ENCODE measurements around the gene SAP25. TPM values are rescaled to one million over a fixed set of nuclear protein-coding genes. Genes with fewer than 3 reads are reported as not detected.
A peak's percentile ranks its signal among the peaks of the same experiment; 100 is the strongest.
"Not testable (repeated sequence)": the region's sequence is repeated elsewhere in the genome, so short reads cannot be mapped to it uniquely, and the experiment has no call there.

Gene SAP25
- total RNA-seq, 3 donors from 2014 or later (not counting 1 experiment from before 2014, with no cell fraction given) = 25.9 to 46.4 (median 32.5) TPM

DNA sequence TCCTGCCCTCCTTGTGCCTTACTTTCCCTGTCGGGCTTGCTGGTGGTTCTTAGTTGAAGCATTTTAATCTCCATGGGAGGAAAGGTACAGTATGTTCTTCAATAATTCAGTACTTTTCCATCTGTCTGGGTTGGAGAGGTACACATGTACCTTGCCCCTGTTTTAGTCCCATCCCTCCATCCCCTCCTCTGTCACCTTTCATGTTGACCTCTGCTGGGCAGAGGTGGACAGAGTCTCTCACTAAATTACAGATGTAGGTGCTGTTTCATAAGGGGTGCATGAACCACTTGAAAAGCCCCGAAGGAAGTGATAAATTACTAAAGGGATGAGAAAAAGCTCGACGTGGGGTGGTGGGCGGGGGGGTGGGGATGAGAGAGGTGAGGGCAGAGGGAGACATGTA is 29.3 kb downstream of the SAP25 start:
- H3K36me3 ChIP-seq (ENCODE audit: control insufficient read depth, insufficient read depth, low read length) = peaks cover 4% of the 10 kb centered on the region
- no peaks in the 10 kb centered on the region for H3K36me3 Mint-ChIP-seq
- H3K4me3 Mint-ChIP-seq = peak overlapping the region; percentile 54
- H3K4me1 Mint-ChIP-seq = peaks cover 86 to 89% of the 10 kb centered on the region in 2 donors
- DNase-seq = no peak
- peaks cover 82% of the 10 kb centered on the region for H3K4me1 ChIP-seq (ENCODE audit: control insufficient read depth, insufficient read depth, low read length)
- H3K9me3 Mint-ChIP-seq = no peaks in the 10 kb centered on the region
- H3K27ac ChIP-seq (ENCODE audit: low read length) = peak overlapping the region; percentile 76
- H3K4me3 ChIP-seq (ENCODE audit: low read length) = no peak overlapping the region
- ATAC-seq = no peak
- WGBS (ENCODE audit: insufficient coverage) = 18% methylated on average over 4 of the region's 5 CpGs
- H3K27ac Mint-ChIP-seq = peak overlapping the region; percentile 94 to 95
- H3K27me3 ChIP-seq (ENCODE audit: control insufficient read depth, insufficient read depth, low read length) = no peaks in the 10 kb centered on the region
- no peaks in the 10 kb centered on the region for H3K27me3 Mint-ChIP-seq (ENCODE audit: low read depth in 2 of 2)
- no peaks in the 10 kb centered on the region for H3K9me3 ChIP-seq (ENCODE audit: control insufficient read depth, insufficient read depth, low read length)
- intact Hi-C loops (cut with micrococcal nuclease) = loop anchor here (2.0 kb wide), 1 partner anchor 14 kb away; no protein-coding TSS in a partner anchor
- no peak for TF ChIP-seq CTCF (IDR thresholded peaks at IDR 0.05)

- Histone ChIP-seq H3K36me3 (ENCODE audit: control insufficient read depth, insufficient read depth, low read length) (no peaks in the 10 kb centered on the region), H3K4me1 (ENCODE audit: control insufficient read depth, insufficient read depth, low read length) (peaks cover 75% of the 10 kb centered on the region), H3K9me3 (ENCODE audit: control insufficient read depth, insufficient read depth, low read length) (no peaks in the 10 kb centered on the region), H3K27me3 (ENCODE audit: control insufficient read depth, insufficient read depth, low read length) (no peaks in the 10 kb centered on the region), H3K4me3 (ENCODE audit: low read length) (no peak overlapping the region), H3K27ac (ENCODE audit: low read length) (peak overlapping the region; percentile 16)
- intact Hi-C loops (cut with micrococcal nuclease) = no loop called here
- DNase-seq (no peak), ATAC-seq (no peak)
- WGBS (ENCODE audit: insufficient coverage) = no CpG with 5 or more reads among the region's 1 CpG
- Mint-ChIP-seq H3K27me3 (ENCODE audit: low read depth in 2 of 2) (no peaks in the 10 kb centered on the region), H3K36me3 (no peaks in the 10 kb centered on the region), H3K4me3 (peak overlapping the region; percentile 41), H3K27ac (peak overlapping the region; percentile 94 to 95), H3K4me1 (peaks cover 90 to 92% of the 10 kb centered on the region in 2 donors), H3K9me3 (no peaks in the 10 kb centered on the region)
- no peak for TF ChIP-seq CTCF (IDR thresholded peaks at IDR 0.05)
These were observed 30.1 kb downstream of the SAP25 start for GRCh38 chr7:100543586-100543985.

- ATAC-seq; H3K9me3 ChIP-seq (ENCODE audit: control insufficient read depth, insufficient read depth, low read length); H3K9me3 Mint-ChIP-seq; intact Hi-C loops (cut with micrococcal nuclease); H3K27ac Mint-ChIP-seq; H3K27me3 ChIP-seq (ENCODE audit: control insufficient read depth, insufficient read depth, low read length); DNase-seq; H3K36me3 ChIP-seq (ENCODE audit: control insufficient read depth, insufficient read depth, low read length); H3K4me3 ChIP-seq (ENCODE audit: low read length); H3K27ac ChIP-seq (ENCODE audit: low read length); H3K36me3 Mint-ChIP-seq; H3K27me3 Mint-ChIP-seq (ENCODE audit: low read depth in 2 of 2): not testable (repeated sequence)
- WGBS (ENCODE audit: insufficient coverage) = 86% methylated on average over 7 of the region's 7 CpGs
- peaks cover 58% of the 10 kb centered on the region for H3K4me1 ChIP-seq (ENCODE audit: control insufficient read depth, insufficient read depth, low read length)
- peak overlapping the region; percentile 43 for H3K4me3 Mint-ChIP-seq
- peaks cover 71 to 77% of the 10 kb centered on the region in 2 donors for H3K4me1 Mint-ChIP-seq
These were observed 32.4 kb downstream of the SAP25 start for GRCh38 chr7:100541309-100541708.

DNA sequence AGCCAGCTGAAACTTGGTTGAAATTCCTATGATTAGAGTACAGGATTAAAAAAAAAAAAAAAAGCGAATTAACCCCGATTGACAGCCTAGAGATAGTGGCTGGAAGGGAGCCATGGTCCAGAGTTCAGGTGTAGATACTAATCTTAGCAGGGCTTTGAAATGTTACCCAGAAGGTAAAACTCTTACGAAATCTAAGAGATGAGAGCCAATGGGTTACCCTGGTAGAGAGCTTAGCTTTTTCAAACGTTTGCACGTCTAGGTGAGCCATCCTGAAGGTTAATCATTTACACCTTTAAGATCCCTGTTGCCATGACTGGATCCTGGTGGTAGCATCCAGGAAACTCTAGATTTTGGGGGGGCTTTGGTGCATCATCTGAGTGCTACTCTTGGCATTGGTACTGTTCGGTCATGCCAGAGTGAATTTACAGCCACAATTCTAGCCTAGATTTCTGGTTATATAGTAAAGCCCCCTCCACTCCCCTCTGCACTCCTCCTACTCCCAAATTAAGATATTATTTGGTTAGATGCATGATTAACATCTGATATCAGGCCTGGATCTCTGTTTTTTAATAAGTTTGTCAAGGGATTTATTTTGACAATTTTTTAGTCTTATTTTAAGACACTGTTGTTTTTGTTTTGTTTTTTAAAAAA is 33.5 kb downstream of the SAP25 start:
- H3K27me3 ChIP-seq (ENCODE audit: control insufficient read depth, insufficient read depth, low read length) = no peaks in the 10 kb centered on the region
- H3K36me3 ChIP-seq (ENCODE audit: control insufficient read depth, insufficient read depth, low read length) = no peaks in the 10 kb centered on the region
- ATAC-seq = no peak
- H3K9me3 Mint-ChIP-seq = no peaks in the 10 kb centered on the region
- H3K4me3 Mint-ChIP-seq = peak overlapping the region; percentile 90
- peak overlapping the region; percentile 55 for H3K4me3 ChIP-seq (ENCODE audit: low read length)
- H3K36me3 Mint-ChIP-seq = no peaks in the 10 kb centered on the region
- no peaks in the 10 kb centered on the region for H3K9me3 ChIP-seq (ENCODE audit: control insufficient read depth, insufficient read depth, low read length)
- H3K27ac Mint-ChIP-seq = peak overlapping the region in 1 of 2 donors; percentile 90
- H3K27me3 Mint-ChIP-seq (ENCODE audit: low read depth in 2 of 2) = no peaks in the 10 kb centered on the region
- H3K4me1 ChIP-seq (ENCODE audit: control insufficient read depth, insufficient read depth, low read length) = peaks cover 47% of the 10 kb centered on the region
- DNase-seq = no peak
- intact Hi-C loops (cut with micrococcal nuclease) = no loop called here
- H3K27ac ChIP-seq (ENCODE audit: low read length) = no peak overlapping the region
- peaks cover 59 to 66% of the 10 kb centered on the region in 2 donors for H3K4me1 Mint-ChIP-seq
- no peak for TF ChIP-seq CTCF (IDR thresholded peaks at IDR 0.05)
- WGBS (ENCODE audit: insufficient coverage) = 66% methylated on average over 6 of the region's 6 CpGs
